GM21423 (cell line): ENCODE results near the gene CGB3.
"Not testable (repeated sequence)": the region's sequence is repeated elsewhere in the genome, so short reads cannot be mapped to it uniquely, and the experiment has no call there.

Experiments used
- ATAC-seq: cut with Tn5 transposase; IDR thresholded peaks from one replicate; pipeline ENCODE4 v1.9.1; 2021; ENCODE audit warnings: mild to moderate bottlenecking, moderate library complexity; ENCODE audit not compliant: unreplicated experiment

The CGB3 gene

GRCh38 chr19:49024233-49024632 lies at the start of gene CGB3:
TSS of gene CGB3 (minus strand) at chr19:49024333. CDS start at chr19:49023971, 362 bp downstream.
- ATAC-seq = not testable (repeated sequence)

- ATAC-seq = no peak
Measured at GRCh38 chr19:49071860-49072547, 47.9 kb upstream of the CGB3 start.

GRCh38 chr19:49070416-49070815 lies 46.3 kb upstream of the CGB3 start:
- no peak for ATAC-seq

- no peak for ATAC-seq
Measured at GRCh38 chr19:49069026-49069425, 44.9 kb upstream of the CGB3 start.

- no peak for ATAC-seq
Measured at GRCh38 chr19:49067554-49067953, 43.4 kb upstream of the CGB3 start.

GRCh38 chr19:49065905-49066512 lies 41.9 kb upstream of the CGB3 start:
- no peak for ATAC-seq

DNA sequence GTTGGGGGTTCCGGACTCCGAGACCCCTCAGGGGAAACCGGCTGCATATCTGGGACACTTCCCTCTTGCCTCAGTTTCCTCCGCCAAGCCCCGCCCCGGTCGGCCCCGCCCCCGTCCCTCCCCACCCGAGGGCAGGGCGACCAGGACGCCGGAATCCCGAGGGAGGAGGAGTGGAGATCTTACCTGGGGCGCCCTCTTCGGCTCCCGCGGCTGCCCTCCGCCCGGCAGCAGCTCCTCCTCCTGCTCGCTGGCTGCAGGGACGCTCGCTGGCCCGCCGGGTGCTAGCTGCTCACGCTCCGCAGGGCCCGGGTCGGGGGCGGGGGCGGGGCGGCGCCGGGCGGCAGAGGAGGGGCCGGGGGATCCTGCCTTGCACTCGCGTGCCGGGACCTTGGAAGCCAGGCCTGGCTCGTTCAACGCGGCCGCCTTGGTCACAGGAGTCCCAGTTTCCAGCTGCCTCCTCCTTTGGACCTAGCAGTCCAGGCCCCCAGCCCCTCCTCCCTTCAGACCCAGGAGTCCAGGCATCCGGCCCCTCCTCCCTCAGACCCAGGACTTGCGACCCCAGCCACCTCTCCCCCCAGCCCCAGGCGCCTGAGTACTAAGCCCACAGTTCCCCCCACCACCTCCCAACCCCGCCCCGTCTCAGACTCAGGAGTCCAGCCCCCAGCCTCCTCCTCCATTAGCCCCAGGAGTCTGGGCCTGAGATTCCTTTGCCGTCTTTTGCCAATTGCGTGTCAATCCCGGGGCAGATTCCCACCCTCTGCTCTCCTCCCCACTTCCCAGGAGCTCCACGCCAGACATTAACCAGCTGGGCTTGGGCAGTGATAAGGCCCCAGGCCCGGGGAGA lies 40.9 kb upstream of the CGB3 start, which contains the start of gene NTF4:
Gene NTF4 (minus strand): TSS at position 51 of the 844 bp plus-strand sequence. CDS start 2,821 bp downstream, outside the sequence.
- ATAC-seq = no peak

GRCh38 chr19:49064029-49064629 lies 40.0 kb upstream of the CGB3 start:
- no peak for ATAC-seq

- no peak for ATAC-seq
Measured at GRCh38 chr19:49061445-49061844, 37.3 kb upstream of the CGB3 start.

- no peak for ATAC-seq
Measured at GRCh38 chr19:49061000-49061399, 36.9 kb upstream of the CGB3 start.

DNA sequence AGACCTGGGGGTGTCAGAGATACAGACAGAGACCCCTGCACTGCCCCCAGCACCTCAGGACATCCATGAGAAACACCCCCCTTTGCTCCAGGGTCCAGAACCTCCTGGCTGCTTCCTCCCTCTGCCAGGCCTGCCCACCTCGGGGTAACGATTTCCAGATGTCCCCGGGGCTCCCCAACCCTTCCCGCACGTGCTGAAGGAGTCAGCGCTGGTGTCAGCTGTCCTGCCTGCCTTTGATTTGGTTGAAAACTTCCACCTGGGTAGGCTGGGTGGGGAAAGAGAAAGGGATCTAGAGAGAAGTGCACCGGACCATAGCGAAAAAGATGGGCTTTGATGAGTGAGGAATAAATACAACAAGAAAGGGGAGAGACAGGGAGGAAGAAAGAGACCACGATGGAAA lies 34.9 kb upstream of the CGB3 start:
- no peak for ATAC-seq

DNA sequence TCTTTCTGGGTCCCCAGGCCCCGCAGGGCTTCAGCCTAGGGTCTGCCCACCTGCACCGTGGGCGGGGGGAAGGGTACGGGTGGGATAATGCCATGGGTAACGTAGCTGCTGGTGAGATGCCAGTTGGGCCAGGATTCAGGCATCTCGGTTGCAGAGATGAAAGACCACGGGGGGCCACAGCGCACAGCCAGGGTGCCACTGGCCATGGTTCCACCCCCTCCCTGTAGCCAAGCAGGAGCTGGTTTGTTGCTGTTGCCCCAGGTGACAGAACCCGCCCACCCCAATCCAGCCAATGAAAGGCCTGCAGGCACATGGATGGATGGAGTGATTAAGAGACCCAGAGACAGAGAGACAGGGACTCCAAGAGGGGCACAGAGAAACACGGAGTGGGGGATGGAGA lies 34.4 kb upstream of the CGB3 start:
- no peak for ATAC-seq

DNA sequence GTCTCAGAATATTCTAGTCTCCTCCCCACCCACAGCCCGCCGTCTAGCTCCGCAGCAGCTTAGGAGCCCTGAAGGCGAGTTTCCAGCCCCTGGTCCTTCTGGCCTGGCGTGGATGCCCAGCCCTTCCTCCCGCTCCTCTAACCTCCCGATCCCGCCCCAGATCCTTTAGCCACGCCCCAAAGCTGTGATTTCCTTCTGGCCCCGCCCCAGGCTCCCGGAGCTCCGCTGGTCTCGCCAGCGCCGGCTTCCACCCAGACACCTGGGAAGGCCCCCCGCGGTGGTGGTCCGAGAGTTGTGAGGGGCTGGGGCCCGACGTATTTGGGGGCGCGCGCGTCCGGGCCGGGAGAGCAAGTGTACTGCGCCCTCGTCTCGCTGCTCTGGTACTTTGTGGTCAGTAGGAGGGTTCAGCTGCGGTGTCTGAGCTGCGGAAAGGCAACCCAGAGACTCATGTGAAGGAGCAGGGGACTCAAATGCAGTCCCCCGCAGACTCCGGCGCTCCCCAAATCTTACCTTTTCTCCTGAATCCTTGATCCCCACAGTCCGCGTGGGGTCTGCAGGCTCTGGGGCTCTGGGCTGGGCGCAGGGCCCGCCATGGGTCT lies 33.6 kb upstream of the CGB3 start, which contains the start of gene CGB7:
Gene CGB7 (minus strand): TSS at position 114 of the 599 bp plus-strand sequence. CDS start 2,374 bp downstream, outside the sequence.
- no peak for ATAC-seq

DNA sequence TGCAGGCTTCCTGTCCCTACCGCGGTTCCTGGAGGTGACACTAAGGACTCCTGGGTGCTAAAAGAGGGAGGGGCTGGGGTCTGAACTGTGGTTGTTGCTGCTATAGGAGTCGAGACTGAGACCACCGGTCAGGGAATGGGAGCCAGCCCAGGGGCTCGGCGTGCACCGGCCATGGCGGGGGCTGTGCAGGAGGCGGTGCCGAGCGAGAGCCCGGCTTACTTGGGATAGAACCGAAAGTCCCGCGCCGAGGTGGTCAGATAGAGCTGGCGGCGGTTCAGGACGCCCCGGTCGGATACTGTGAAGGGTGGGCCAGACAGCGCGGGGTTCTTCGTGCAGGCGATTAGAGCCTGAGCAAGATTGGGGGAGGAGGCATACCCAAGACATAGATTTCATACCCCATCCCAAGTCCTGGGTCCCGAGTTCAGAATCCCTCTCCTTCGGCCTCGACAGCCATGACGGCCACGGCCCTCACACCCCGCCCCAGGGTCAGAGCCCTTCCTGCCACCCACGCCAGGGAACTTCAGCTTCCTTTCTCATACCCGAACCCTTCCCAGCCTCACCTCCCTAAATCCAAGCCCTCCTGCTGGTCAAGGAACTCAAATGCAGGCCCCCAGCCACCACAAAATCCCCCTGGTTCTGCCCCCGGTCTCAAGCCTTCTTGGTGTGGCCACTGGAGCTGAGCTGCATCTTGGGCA lies 32.9 kb upstream of the CGB3 start:
- not testable (repeated sequence) for ATAC-seq

DNA sequence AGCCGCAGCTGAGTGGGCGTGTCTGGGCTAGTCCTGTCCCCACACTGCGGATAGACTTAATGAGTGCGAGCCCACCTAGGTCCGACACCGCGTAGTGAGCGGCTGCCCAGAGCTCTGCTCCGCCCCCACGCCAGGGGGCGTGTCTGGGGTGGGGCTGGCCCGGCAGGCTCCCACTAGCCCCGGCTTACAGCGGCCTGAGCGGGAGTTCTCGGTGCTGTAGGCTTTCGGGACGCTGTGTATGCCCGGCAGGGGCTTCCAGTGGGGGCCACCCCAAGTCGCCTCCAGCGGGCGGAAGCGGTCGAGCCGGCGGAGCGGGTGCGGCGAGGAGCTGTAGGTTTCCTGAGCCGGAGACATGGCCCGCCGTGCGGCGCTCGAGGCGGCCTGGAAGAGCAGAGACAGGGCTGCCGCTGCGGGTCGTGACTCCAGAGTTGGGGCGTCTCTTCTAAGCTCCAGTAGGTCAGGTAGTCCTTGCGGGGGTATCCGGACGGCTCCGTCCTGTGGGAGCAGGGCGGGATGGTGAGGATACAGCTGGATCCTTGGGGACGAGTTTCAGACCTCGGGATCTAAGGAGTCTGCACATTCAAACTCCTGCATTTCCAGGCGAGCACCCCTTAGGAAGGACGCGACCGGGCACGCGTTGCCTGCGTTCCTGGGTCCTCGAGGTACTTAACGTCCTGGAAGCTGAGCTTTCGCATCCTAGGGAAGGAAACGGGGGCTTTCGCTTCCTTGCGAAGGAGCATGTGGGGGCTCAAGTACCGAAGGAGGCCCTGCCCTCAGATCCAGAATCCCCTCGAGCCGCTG lies 32.2 kb upstream of the CGB3 start:
- peak; percentile 44 for ATAC-seq

DNA sequence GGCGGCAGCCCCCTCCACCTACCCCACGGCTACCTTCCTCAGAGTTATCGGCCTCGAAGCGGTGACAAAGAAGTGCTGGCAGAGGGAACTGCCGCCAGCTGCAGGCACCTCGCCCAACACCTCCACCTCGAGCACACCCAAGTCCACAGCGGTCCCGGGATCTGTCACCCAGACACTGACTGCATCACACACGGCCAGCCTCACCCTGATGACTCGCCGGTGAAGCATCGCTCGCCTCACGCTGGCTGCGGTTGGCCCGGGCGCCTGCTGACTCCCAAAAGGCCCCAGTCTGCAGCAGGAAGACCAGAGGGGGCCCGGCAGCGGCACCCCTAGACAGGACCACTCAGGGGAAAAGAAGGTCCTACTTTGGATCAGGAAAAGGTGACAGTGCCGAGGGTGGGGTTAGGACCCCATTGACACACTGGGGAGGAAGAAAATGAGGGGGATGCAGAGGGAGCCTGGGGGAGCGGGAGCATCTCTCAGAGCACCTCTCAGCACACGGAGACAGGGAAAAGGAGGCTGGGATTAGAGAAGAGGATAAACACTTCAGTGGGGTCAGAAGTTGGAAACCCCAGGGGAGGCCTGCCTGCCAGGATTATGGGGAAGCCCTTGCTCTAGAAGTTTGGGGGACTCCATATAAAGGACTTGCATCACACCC lies 26.4 kb upstream of the CGB3 start:
- not testable (repeated sequence) for ATAC-seq

DNA sequence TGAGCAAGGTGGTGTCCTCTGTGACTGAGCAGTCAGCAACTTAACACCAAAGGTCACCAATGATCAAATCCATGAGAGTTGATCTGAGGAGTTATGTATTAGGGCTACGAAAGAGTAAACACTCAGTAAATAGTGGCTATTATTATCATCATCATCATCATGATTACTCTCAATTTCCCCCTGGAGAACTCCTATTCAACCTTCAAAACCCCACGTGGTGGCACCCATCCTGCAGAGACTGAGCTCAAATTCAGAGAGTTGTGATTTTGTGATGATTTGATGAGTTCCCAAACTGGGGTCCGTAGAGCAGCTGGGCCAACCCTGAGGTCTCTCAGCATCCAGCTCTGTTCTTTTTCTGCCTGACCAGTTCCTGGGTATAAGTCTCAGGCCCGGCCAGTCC lies 25.7 kb upstream of the CGB3 start:
- ATAC-seq = not testable (repeated sequence)

GRCh38 chr19:49049011-49049410 lies 24.9 kb upstream of the CGB3 start, which contains the start of gene CGB8:
TSS of gene CGB8 (minus strand) at chr19:49049111. CDS start at chr19:49048739, 372 bp downstream.
- not testable (repeated sequence) for ATAC-seq

DNA sequence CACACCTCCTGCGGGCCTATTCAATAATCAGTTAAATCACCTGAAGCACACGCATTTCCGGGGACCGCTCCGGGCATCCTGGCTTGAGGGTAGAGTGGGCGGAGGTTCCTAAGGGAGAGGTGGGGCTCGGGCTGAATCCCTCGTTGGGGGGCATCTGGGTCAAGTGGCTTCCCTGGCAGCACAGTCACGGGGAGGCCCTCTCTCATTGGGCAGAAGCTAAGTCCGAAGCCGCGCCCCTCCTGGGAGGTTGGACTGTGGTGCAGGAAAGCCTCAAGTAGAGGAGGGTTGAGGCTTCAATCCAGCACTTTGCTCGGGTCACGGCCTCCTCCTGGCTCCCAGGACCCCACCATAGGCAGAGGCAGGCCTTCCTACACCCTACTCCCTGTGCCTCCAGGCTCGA lies 19.4 kb upstream of the CGB3 start, which contains the start of gene CGB5:
Gene CGB5 (plus strand): TSS at position 301 of the 400 bp plus-strand sequence. CDS start 362 bp downstream, outside the sequence.
- not testable (repeated sequence) for ATAC-seq
